DOHH2 (cell line): ENCODE measurements around the gene SAMD7.

Source experiments
- EZH2phosphoT487 ChIP-seq: fragments of 200-600 bp; sonication (generic); IDR thresholded peaks from 2 replicates; pipeline ENCODE4 v1.6.1; 2017; ENCODE audit warnings: borderline replicate concordance, mild to moderate bottlenecking, antibody characterized with exemption, low read length, moderate library complexity, mixed read lengths
- TF ChIP-seq, protein P1 (sequence below): fragments of 200-600 bp; sonication (generic); IDR thresholded peaks from one replicate; pipeline ENCODE4 v1.5.1; 2014; ENCODE audit warnings: antibody characterized with exemption, mild to moderate bottlenecking, low read depth, low read length; ENCODE audit not compliant: poor library complexity, severe bottlenecking

DNA sequence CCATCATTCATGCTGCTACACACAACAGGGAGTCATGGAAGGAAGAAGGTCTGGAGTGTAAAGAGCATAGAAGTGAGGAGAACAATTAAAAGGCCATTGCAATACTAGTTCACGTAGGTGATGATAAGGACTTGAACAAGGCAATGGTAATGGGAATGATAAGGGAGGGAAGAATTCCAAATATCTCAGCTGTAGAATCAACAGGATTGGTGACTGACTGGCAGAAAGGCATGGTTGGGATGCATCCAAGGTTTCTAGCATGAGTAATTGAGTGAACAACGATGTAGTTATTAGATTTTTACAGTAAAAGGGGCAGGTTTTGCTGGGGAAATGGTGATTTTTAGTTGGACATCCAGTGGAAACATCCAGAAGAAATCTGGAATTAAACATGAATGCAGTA lies 52.8 kb downstream of the SAMD7 start:
- no peak for TF ChIP-seq EZH2phosphoT487
- TF ChIP-seq, protein P1, sequence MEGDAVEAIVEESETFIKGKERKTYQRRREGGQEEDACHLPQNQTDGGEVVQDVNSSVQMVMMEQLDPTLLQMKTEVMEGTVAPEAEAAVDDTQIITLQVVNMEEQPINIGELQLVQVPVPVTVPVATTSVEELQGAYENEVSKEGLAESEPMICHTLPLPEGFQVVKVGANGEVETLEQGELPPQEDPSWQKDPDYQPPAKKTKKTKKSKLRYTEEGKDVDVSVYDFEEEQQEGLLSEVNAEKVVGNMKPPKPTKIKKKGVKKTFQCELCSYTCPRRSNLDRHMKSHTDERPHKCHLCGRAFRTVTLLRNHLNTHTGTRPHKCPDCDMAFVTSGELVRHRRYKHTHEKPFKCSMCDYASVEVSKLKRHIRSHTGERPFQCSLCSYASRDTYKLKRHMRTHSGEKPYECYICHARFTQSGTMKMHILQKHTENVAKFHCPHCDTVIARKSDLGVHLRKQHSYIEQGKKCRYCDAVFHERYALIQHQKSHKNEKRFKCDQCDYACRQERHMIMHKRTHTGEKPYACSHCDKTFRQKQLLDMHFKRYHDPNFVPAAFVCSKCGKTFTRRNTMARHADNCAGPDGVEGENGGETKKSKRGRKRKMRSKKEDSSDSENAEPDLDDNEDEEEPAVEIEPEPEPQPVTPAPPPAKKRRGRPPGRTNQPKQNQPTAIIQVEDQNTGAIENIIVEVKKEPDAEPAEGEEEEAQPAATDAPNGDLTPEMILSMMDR, result no peak
